AG10803 (cell line): ENCODE data around the gene TGM2.

Source experiments
- DNase-seq: peaks from one replicate; pipeline ENCODE4 v3.0.0; 2010; ENCODE audit warnings: low read depth
- H3K4me3 ChIP-seq: 2 replicates; pipeline ENCODE4 v1.5.1; 2011; ENCODE audit warnings: mild to moderate bottlenecking, low read length, control low read depth
- TF ChIP-seq, protein P1 (sequence below): conservative IDR thresholded peaks from 2 replicates; pipeline ENCODE4 v1.5.1; 2011; ENCODE audit warnings: mild to moderate bottlenecking, low read length, control low read depth, inconsistent platforms

The TGM2 gene

DNA sequence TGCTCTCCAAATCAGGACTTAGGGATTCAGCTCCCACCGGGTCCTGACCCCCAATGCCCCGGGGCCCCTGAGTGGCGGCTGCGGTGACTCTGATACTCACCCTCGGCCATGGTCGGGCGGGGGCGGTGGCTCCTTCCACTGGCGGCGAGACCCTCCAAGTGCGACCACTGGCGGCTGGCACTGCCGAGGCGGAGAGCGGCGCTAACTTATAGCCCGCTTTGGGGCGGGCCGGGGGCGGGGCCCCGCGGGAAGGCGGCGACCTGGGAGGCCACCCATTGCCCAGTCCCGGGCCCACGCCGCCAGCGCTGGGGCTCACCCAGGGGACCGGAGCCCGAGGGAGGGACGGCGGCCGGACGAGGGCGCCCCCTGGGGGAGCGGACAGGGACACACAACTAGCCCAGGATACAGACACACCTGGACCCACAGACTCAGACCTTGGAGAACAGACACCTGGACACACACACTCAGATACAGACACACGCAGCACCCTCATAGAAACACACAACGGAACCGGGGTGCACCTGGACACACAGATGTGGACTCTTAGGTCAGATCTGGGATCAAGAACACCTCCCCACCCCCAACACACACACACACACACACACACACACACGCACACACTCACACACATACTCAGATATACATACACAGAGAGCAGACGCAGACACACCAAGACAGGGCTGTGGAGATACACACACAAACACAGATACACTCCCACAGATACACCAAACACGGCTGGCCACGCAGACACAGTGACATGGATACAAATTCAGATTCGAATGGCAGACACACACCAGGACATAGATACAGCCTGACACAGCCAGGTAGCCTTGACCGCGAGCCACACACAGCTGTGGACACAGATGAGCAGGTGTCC is at the start of gene TGM2:
Gene TGM2, minus strand, starts transcription at position 182 of the 877 bp plus-strand sequence. Its CDS starts 72 bp downstream, at position 110.
- peak; percentile 56 for DNase-seq
- TF ChIP-seq, protein P1, sequence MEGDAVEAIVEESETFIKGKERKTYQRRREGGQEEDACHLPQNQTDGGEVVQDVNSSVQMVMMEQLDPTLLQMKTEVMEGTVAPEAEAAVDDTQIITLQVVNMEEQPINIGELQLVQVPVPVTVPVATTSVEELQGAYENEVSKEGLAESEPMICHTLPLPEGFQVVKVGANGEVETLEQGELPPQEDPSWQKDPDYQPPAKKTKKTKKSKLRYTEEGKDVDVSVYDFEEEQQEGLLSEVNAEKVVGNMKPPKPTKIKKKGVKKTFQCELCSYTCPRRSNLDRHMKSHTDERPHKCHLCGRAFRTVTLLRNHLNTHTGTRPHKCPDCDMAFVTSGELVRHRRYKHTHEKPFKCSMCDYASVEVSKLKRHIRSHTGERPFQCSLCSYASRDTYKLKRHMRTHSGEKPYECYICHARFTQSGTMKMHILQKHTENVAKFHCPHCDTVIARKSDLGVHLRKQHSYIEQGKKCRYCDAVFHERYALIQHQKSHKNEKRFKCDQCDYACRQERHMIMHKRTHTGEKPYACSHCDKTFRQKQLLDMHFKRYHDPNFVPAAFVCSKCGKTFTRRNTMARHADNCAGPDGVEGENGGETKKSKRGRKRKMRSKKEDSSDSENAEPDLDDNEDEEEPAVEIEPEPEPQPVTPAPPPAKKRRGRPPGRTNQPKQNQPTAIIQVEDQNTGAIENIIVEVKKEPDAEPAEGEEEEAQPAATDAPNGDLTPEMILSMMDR = peak; percentile 69
- peak within 1 kb of the TSS; percentile 52 for H3K4me3 ChIP-seq

- DNase-seq = no peak
- TF ChIP-seq, protein P1 = peak; percentile 14; the same call in 1 of the 2 replicates
- no peak overlapping the region for H3K4me3 ChIP-seq
Measured at GRCh38 chr20:38214256-38215193, 49.5 kb upstream of the TGM2 start.

DNA sequence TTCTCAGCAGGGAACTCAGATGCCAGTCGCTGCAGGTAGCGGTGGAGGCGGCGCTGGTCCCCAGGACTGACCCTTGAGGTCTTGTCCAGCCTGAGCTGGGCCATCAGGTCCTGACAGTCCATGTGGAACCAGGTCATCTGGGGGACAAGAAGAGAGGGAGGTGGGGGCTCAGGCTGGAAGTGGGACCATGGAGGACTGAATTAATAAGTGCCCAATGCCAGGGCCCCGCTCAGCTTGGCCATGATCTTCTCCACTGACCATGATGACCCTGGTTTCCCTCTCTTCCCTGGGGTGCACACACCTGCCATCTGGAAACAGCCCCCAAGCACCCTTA is 48.5 kb upstream of the TGM2 start:
- TF ChIP-seq, protein P1 = no peak

GRCh38 chr20:38212806-38213606 is 47.9 kb upstream of the TGM2 start:
- no peak for DNase-seq
- TF ChIP-seq, protein P1 = no peak
- no peak overlapping the region for H3K4me3 ChIP-seq

More for the DNA sequence above, 48.5 kb upstream of the TGM2 start:
- no peak for DNase-seq
- no peak overlapping the region for H3K4me3 ChIP-seq

DNA sequence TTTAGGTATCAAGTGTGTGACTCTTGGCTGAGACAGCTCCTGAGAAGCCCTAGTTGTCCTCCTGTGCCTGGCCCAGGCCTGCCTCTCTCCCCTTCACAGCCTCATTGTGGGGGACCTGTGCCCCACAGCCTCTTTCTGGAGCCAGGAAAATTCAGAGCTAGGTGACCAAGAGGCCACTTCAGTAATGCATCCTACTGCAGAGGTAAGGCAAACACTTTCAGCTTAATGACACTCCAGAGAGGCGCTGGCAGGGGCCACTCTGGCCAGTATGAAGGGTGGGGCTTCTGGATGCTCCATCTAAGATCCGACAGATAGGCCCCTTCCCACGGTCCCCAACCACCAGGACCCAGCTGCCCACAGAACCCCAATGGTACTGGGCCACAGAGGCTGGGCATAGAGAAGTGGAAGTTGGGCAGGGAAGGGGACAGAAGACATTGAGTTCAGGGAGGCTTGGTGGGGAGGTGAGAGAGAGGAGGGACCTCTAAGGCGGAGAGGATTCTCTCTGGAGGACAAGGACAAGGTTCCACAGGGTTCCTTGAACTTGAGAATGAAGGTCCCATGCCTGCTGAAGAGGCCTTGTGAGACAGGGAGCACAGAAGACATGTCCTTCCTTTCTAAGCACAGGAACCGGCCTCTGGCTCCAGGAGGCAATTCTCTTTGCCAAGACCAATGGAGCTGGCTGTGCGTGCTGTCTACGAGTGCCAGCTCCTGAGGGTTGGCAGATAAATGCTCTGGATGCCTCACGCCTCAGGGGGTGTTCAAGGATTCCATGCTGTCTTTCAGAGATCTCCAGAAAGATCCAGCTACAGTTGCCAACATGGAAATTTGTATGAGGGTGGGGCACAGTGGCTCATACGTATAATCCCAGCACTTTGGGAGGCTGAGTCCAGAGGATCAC is 46.4 kb upstream of the TGM2 start:
- TF ChIP-seq, protein P1 = no peak
- peak; percentile 61 for DNase-seq
- no peak overlapping the region for H3K4me3 ChIP-seq

- TF ChIP-seq, protein P1 = no peak
- peak; percentile 34 for DNase-seq
- no peak overlapping the region for H3K4me3 ChIP-seq
Measured at GRCh38 chr20:38210741-38211140, 45.7 kb upstream of the TGM2 start.
